IMR-90 (cell line): ENCODE results near the gene GOLGA6A. TPM values are rescaled to one million over a fixed set of nuclear protein-coding genes. Genes with fewer than 3 reads are reported as not detected.

Experiments
- ATAC-seq: fragments of 200-7000 bp; cut with Tn5 transposase; 2 replicates; pipeline ENCODE4 v1.9.1; 2020; ENCODE audit warnings: low read depth, mild to moderate bottlenecking, moderate library complexity
- BruUV-seq: library from RNA; stranded (reverse); fragments of 400-500 nt; replicated peaks from 2 replicates; lab custom pipeline; 2021; lab: Mats Ljungman, UMichigan
- CTCF ChIA-PET: fragments of 300-600 bp; formaldehyde crosslinking; extraction: SDS; loops from one replicate; lab custom pipeline; 2021; ENCODE audit warnings: antibody characterized with exemption; lab: Yijun Ruan, JAX
- POLR2A ChIA-PET: fragments of 300-600 bp; sonication (Branson Sonifier 250); formaldehyde crosslinking; loops from one replicate; lab custom pipeline; 2022; ENCODE audit warnings: antibody characterized with exemption; ENCODE audit not compliant: unreplicated experiment; lab: Charles Lee
- DNase-seq: peaks from one replicate; pipeline ENCODE4 v3.0.0; 2013
- H2AFZ ChIP-seq: replicated peaks from 2 replicates; pipeline ENCODE3; 2013; ENCODE audit warnings: low read length, mild to moderate bottlenecking; ENCODE audit not compliant: poor library complexity
- H2AK5ac ChIP-seq: 2 replicates; pipeline ENCODE4 v1.6.1; 2013; ENCODE audit warnings: low read depth, low read length, inconsistent platforms
- H2AK9ac ChIP-seq: replicated peaks from 2 replicates; pipeline ENCODE3; 2013; ENCODE audit warnings: mild to moderate bottlenecking, low read depth, low read length, moderate library complexity; ENCODE audit not compliant: poor library complexity
- H2BK120ac ChIP-seq: 2 replicates; pipeline ENCODE4 v1.6.1; 2013; ENCODE audit warnings: low read depth, low read length, inconsistent platforms
- H2BK15ac ChIP-seq: 3 replicates; pipeline ENCODE4 v1.6.1; 2013; ENCODE audit warnings: low read depth, low read length, inconsistent platforms
- H2BK20ac ChIP-seq: 2 replicates; pipeline ENCODE4 v1.6.1; 2013; ENCODE audit warnings: low read depth, mild to moderate bottlenecking, inconsistent platforms, low read length, moderate library complexity
- H2BK5ac ChIP-seq: 2 replicates; pipeline ENCODE4 v1.6.1; 2013; ENCODE audit warnings: mild to moderate bottlenecking, low read depth, low read length, inconsistent platforms; ENCODE audit not compliant: poor library complexity, severe bottlenecking
- H3K14ac ChIP-seq: replicated peaks from 2 replicates; pipeline ENCODE4 v1.6.1; 2013; ENCODE audit warnings: low read depth, low read length, inconsistent platforms
- H3K18ac ChIP-seq: 2 replicates; pipeline ENCODE4 v1.6.1; 2013; ENCODE audit warnings: low read depth, low read length, control low read depth
- H3K23ac ChIP-seq: 2 replicates; pipeline ENCODE4 v1.6.1; 2013; ENCODE audit warnings: low read depth, low read length, inconsistent platforms
- H3K27ac ChIP-seq: 2 replicates; pipeline ENCODE4 v1.5.1; 2013; ENCODE audit warnings: mild to moderate bottlenecking, control low read depth, low read length; ENCODE audit not compliant: insufficient read depth
- H3K27me3 ChIP-seq: 2 replicates; pipeline ENCODE4 v1.6.1; 2013; ENCODE audit warnings: low read length; ENCODE audit not compliant: control insufficient read depth, insufficient read depth
- H3K36me3 ChIP-seq: 2 replicates; pipeline ENCODE4 v1.6.1; 2013; ENCODE audit warnings: low read length, mixed read lengths; ENCODE audit not compliant: control insufficient read depth, insufficient read depth
- H3K4ac ChIP-seq: 2 replicates; pipeline ENCODE4 v1.6.1; 2013; ENCODE audit warnings: low read depth, low read length, inconsistent platforms
- H3K4me1 ChIP-seq: 2 replicates; pipeline ENCODE4 v1.6.1; 2013; ENCODE audit warnings: low read length, mixed read lengths; ENCODE audit not compliant: control insufficient read depth, insufficient read depth
- H3K4me2 ChIP-seq: 2 replicates; pipeline ENCODE4 v1.6.1; 2013; ENCODE audit warnings: low read depth, mild to moderate bottlenecking, control low read depth, low read length, moderate library complexity
- H3K4me3 ChIP-seq: 2 replicates; pipeline ENCODE4 v1.5.1; 2013; ENCODE audit warnings: low read depth, mild to moderate bottlenecking, control low read depth, low read length, moderate library complexity; ENCODE audit not compliant: insufficient read depth
- H3K56ac ChIP-seq: 2 replicates; pipeline ENCODE4 v1.6.1; 2013; ENCODE audit warnings: low read length, inconsistent platforms; ENCODE audit not compliant: insufficient read depth; ENCODE audit errors: extremely low read depth
- H3K79me1 ChIP-seq, 2 experiments: 2 replicates each; pipeline ENCODE4 v1.6.1; 2013; ENCODE audit warnings: low read length in 2 of 2, inconsistent platforms in 1 of 2, low read depth in 1 of 2
- H3K9ac ChIP-seq: 2 replicates; pipeline ENCODE4 v1.6.1; 2013; ENCODE audit warnings: low read depth, low read length, control low read depth
- H3K9me1 ChIP-seq: 2 replicates; pipeline ENCODE4 v1.6.1; 2013; ENCODE audit warnings: low read length, inconsistent platforms; ENCODE audit not compliant: insufficient read depth
- H3K9me3 ChIP-seq: 2 replicates; pipeline ENCODE4 v1.6.1; 2013; ENCODE audit warnings: low read length; ENCODE audit not compliant: control insufficient read depth, insufficient read depth
- H4K20me1 ChIP-seq: 2 replicates; pipeline ENCODE4 v1.6.1; 2013; ENCODE audit warnings: low read length, inconsistent platforms; ENCODE audit not compliant: insufficient read depth
- H4K5ac ChIP-seq: 2 replicates; pipeline ENCODE4 v1.6.1; 2013; ENCODE audit warnings: mild to moderate bottlenecking, low read depth, low read length, control low read depth
- H4K8ac ChIP-seq, 2 experiments: 2 replicates each; pipeline ENCODE4 v1.6.1; 2013; ENCODE audit warnings: low read depth in 2 of 2, low read length in 2 of 2, control low read depth in 1 of 2, inconsistent platforms in 1 of 2
- H4K91ac ChIP-seq: 2 replicates; pipeline ENCODE4 v1.6.1; 2013; ENCODE audit warnings: low read depth, low read length, inconsistent platforms; ENCODE audit not compliant: insufficient read depth
- MXI1 ChIP-seq: IDR thresholded peaks from 2 replicates; pipeline ENCODE4 v1.6.1; 2012; ENCODE audit warnings: low read depth, mild to moderate bottlenecking, low read length, moderate library complexity, borderline replicate concordance
- RFX5 ChIP-seq: IDR thresholded peaks from 2 replicates; pipeline ENCODE4 v1.8.0; 2012; ENCODE audit warnings: low read depth, mild to moderate bottlenecking, low read length, moderate library complexity
- SMC3 ChIP-seq: fragments of 150-350 bp; IDR thresholded peaks from 2 replicates; pipeline ENCODE4 v1.6.1; 2016; ENCODE audit warnings: low read depth, mild to moderate bottlenecking, antibody characterized with exemption, low read length, moderate library complexity
- WGBS, 2 experiments: methylation state at CpG; one replicate each; pipeline versions ENCODE4 v1.1.5 to v1.1.7; 2013; ENCODE audit warnings: missing lambda C conversion rate in 2 of 2; ENCODE audit not compliant: insufficient read length in 1 of 2; ENCODE audit errors: extremely low coverage in 2 of 2; 5-methylcytosine and 5-hydroxymethylcytosine counted together
- dilution Hi-C: fragments of 300-500 bp; cut with HindIII; formaldehyde crosslinking; loops from one replicate; pipeline ENCODE4 v1.14.3; 2018; ENCODE audit warnings: low sequenced_read_pairs; ENCODE audit not compliant: unreplicated experiment
- in situ Hi-C: fragments of 300-500 bp; cut with MboI; formaldehyde crosslinking; loops from 3 replicates; pipeline ENCODE4 v1.14.3; 2019; ENCODE audit warnings: low sequenced_read_pairs, inconsistent platforms, mixed read lengths
- intact Hi-C: fragments of 100-400 bp; cut with micrococcal nuclease; formaldehyde crosslinking; loops from 2 replicates; pipeline ENCODE4 v1.10.0; 2022
- polyA plus RNA-seq, 3 experiments: library from polyadenylated mRNA; depleted of rRNA; stranded (reverse); fragments of >200 nt; gene quantifications; 2 replicates each; pipeline ENCODE4 v1.2.3, GENCODE V29; 2012; ENCODE audit warnings: low replicate concordance in 1 of 3
- total RNA-seq: library from RNA; depleted of rRNA; stranded (reverse); fragments of >200 nt; gene quantifications from 2 replicates; pipeline ENCODE4 v1.2.3, GENCODE V29; 2012

GOLGA6A gene
- total and polyA plus RNA-seq, 2 of the 4 experiments (the other 2 are of a cell fraction) = not detected

DNA sequence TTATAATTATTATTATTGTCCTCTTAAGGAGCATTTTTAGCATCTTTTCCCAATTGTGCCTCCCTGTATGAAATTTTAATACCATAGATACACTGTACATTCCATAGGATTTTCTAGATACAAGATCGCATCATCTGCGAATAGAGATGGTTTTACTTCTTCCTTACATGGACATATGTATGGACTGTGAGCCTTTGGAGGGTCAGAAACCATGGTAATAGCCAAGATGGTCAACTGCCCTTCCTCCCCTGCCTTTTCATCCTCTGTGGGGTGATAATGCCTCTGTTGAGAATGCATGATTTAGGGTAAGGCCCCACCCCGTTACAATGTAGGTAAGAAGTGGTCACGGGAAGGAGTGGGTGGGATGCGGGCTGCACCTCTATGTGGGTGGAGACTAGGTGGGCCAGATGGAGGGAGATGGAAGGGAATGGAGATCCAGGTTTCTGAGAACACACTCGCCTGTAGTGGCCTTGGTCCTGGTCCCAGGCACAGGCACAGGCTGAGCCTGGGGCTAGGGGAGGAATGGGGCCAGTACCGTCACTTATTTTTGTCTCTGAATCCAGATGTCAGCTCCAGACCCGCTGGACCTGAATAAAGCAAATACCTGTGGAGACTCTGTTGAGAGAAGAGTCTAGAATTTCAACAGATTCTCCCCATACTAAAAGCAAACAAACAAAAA is 31.7 kb downstream of the GOLGA6A start:
- Histone ChIP-seq H3K18ac (peak overlapping the region; percentile 100), H3K4ac (peak overlapping the region; percentile 97), H3K4me2 (peak overlapping the region; percentile 37), H3K14ac (peak overlapping the region; percentile 94), H2BK5ac (peak overlapping the region; percentile 99), H4K5ac (peak overlapping the region; percentile 95), H3K23ac (peak overlapping the region; percentile 89), H3K4me3 (no peak overlapping the region), H2AK9ac (peak overlapping the region; percentile 56), H4K8ac (peak overlapping the region; percentile 86 to 96), H3K9me3 (no peaks in the 10 kb centered on the region), H4K91ac (peak overlapping the region; percentile 97), H2AK5ac (peak overlapping the region; percentile 99), H4K20me1 (no peaks in the 10 kb centered on the region), H2BK120ac (peak overlapping the region; percentile 99), H2BK15ac (peak overlapping the region; percentile 100), H3K9ac (peak overlapping the region; percentile 43; the same call in 1 of the 2 replicates), H2AFZ (peak overlapping the region; percentile 79), H3K79me1 (peaks cover 0 to 5% of the 10 kb centered on the region in 2 experiments; a peak in 2 of 4 replicates), H3K36me3 (no peaks in the 10 kb centered on the region), H3K27ac (peak overlapping the region; percentile 95), H2BK20ac (peak overlapping the region; percentile 98), H3K56ac (peak overlapping the region; percentile 72), H3K4me1 (peaks cover 32% of the 10 kb centered on the region), H3K9me1 (peaks cover 19% of the 10 kb centered on the region), H3K27me3 (no peaks in the 10 kb centered on the region)
- no peak for TF ChIP-seq MXI1
- no peak for TF ChIP-seq RFX5
- no peak for TF ChIP-seq SMC3
- ATAC-seq (peak; percentile 5), DNase-seq (no peak)
- in situ Hi-C loops = loop anchor here (5.0 kb wide), 1 partner anchor 272 kb away; no protein-coding TSS in a partner anchor
- 100% methylated on average over 1 of the region's 8 CpGs; no CpG with 5 or more reads in 1 of the 2 experiments for WGBS, 2 experiments
- dilution Hi-C loops = no loop called here
- ChIA-PET POLR2A (no interaction called here), CTCF (no interaction called here)
- BruUV-seq = no TSS peak
- intact Hi-C loops = loop anchor here (5.0 kb wide), 1 partner anchor 78 kb away; no protein-coding TSS in a partner anchor
